Loucy (cell line): ENCODE measurements around the gene KCNT2.

Source experiments
- H2AFZ ChIP-seq: fragments of 200-600 bp; sonication (generic); 2 replicates; pipeline ENCODE4 v1.6.0; 2016; ENCODE audit warnings: antibody characterized with exemption, mild to moderate bottlenecking, low read length, moderate library complexity
- H3F3A ChIP-seq: fragments of 200-600 bp; 2 replicates; pipeline ENCODE4 v1.6.0; 2016; ENCODE audit warnings: antibody characterized with exemption, low read depth, mild to moderate bottlenecking
- H3K27me3 ChIP-seq: fragments of 200-600 bp; sonication (generic); 2 replicates; pipeline ENCODE4 v1.6.1; 2014; ENCODE audit warnings: low read length, mild to moderate bottlenecking; ENCODE audit not compliant: insufficient read depth, poor library complexity, severe bottlenecking
- H3K36me3 ChIP-seq: fragments of 200-600 bp; sonication (generic); 2 replicates; pipeline ENCODE4 v1.6.1; 2016; ENCODE audit warnings: low read length; ENCODE audit not compliant: insufficient read depth
- H3K4me1 ChIP-seq: fragments of 200-600 bp; sonication (generic); 2 replicates; pipeline ENCODE4 v1.5.1; 2014; ENCODE audit warnings: low read length, mild to moderate bottlenecking; ENCODE audit not compliant: insufficient read depth, poor library complexity, severe bottlenecking
- H3K4me2 ChIP-seq: fragments of 200-600 bp; sonication (generic); 2 replicates; pipeline ENCODE4 v1.6.0; 2014; ENCODE audit warnings: antibody characterized with exemption, low read length, low read depth, mild to moderate bottlenecking; ENCODE audit not compliant: poor library complexity, severe bottlenecking
- H3K4me3 ChIP-seq: fragments of 200-600 bp; sonication (generic); 2 replicates; pipeline ENCODE4 v1.5.1; 2014; ENCODE audit warnings: low read length, mild to moderate bottlenecking, mixed read lengths; ENCODE audit not compliant: poor library complexity, severe bottlenecking
- H3K79me2 ChIP-seq: fragments of 200-600 bp; sonication (generic); 2 replicates; pipeline ENCODE4 v1.6.1; 2014; ENCODE audit warnings: low read length; ENCODE audit not compliant: insufficient read depth
- H3K9ac ChIP-seq: fragments of 200-600 bp; sonication (generic); 2 replicates; pipeline ENCODE4 v1.6.0; 2014; ENCODE audit warnings: mild to moderate bottlenecking, low read depth, low read length, moderate library complexity; ENCODE audit not compliant: poor library complexity, severe bottlenecking
- H3K9me2 ChIP-seq: fragments of 200-600 bp; sonication (generic); replicated peaks from 2 replicates; pipeline ENCODE4 v1.6.1; 2016; ENCODE audit warnings: low read depth, low read length, mixed read lengths
- H3K9me3 ChIP-seq: fragments of 200-600 bp; sonication (generic); 2 replicates; pipeline ENCODE4 v1.6.1; 2014; ENCODE audit warnings: mild to moderate bottlenecking, antibody characterized with exemption, low read length, low read depth; ENCODE audit not compliant: insufficient read depth
- H4K20me1 ChIP-seq: fragments of 200-600 bp; sonication (generic); 2 replicates; pipeline ENCODE4 v1.6.0; 2014; ENCODE audit warnings: antibody characterized with exemption, low read length, mild to moderate bottlenecking; ENCODE audit not compliant: insufficient read depth, poor library complexity, severe bottlenecking
- CTCF ChIP-seq: fragments of 200-600 bp; sonication (generic); conservative IDR thresholded peaks from 2 replicates; pipeline ENCODE4 v1.5.1; 2014; ENCODE audit warnings: mild to moderate bottlenecking, antibody characterized with exemption, low read length
- EZH2phosphoT487 ChIP-seq: fragments of 200-600 bp; IDR thresholded peaks from 2 replicates; pipeline ENCODE4 v1.6.1; 2018; ENCODE audit warnings: antibody characterized with exemption, mild to moderate bottlenecking, moderate library complexity, borderline replicate concordance

KCNT2 gene

GRCh38 chr1:196502437-196502836 lies 105.8 kb downstream of the KCNT2 start:
- Histone ChIP-seq H4K20me1 (no peaks in the 10 kb centered on the region), H3K9ac (no peak overlapping the region), H3K9me2 (no peaks in the 10 kb centered on the region), H3K4me2 (no peak overlapping the region), H3K9me3 (no peaks in the 10 kb centered on the region), H2AFZ (no peak overlapping the region), H3K4me1 (no peaks in the 10 kb centered on the region), H3K4me3 (no peak overlapping the region), H3K79me2 (no peaks in the 10 kb centered on the region), H3K36me3 (no peaks in the 10 kb centered on the region), H3K27me3 (no peaks in the 10 kb centered on the region), H3F3A (no peaks in the 10 kb centered on the region)
- TF ChIP-seq CTCF (no peak), EZH2phosphoT487 (no peak)

GRCh38 chr1:196501760-196502428 lies 106.3 kb downstream of the KCNT2 start:
- Histone ChIP-seq H4K20me1 (no peaks in the 10 kb centered on the region), H3K79me2 (no peaks in the 10 kb centered on the region), H3K36me3 (no peaks in the 10 kb centered on the region), H3F3A (no peaks in the 10 kb centered on the region), H2AFZ (no peak overlapping the region), H3K4me1 (no peaks in the 10 kb centered on the region), H3K4me3 (no peak overlapping the region), H3K4me2 (no peak overlapping the region), H3K27me3 (no peaks in the 10 kb centered on the region), H3K9me2 (no peaks in the 10 kb centered on the region), H3K9ac (no peak overlapping the region), H3K9me3 (no peaks in the 10 kb centered on the region)
- TF ChIP-seq CTCF (no peak), EZH2phosphoT487 (no peak)

GRCh38 chr1:196497817-196498216 lies 110.4 kb downstream of the KCNT2 start:
- Histone ChIP-seq H3K4me2 (no peak overlapping the region), H3F3A (no peaks in the 10 kb centered on the region), H3K27me3 (no peaks in the 10 kb centered on the region), H3K4me3 (no peak overlapping the region), H3K4me1 (no peaks in the 10 kb centered on the region), H3K79me2 (no peaks in the 10 kb centered on the region), H3K9ac (no peak overlapping the region), H2AFZ (no peak overlapping the region), H4K20me1 (no peaks in the 10 kb centered on the region), H3K9me2 (no peaks in the 10 kb centered on the region), H3K9me3 (no peaks in the 10 kb centered on the region), H3K36me3 (no peaks in the 10 kb centered on the region)
- TF ChIP-seq CTCF: no peak
- no peak for TF ChIP-seq EZH2phosphoT487
